ENCODE results near the gene CSTB.

The CSTB gene

GRCh38 chr21:43726686-43727518 is 49.2 kb downstream of the CSTB start:
- DNase-seq: no peak
